ENCODE data around the gene MCCD1. TPM values are rescaled to one million over a fixed set of nuclear protein-coding genes. Genes with fewer than 3 reads are reported as not detected.
A peak's percentile ranks its signal among the peaks of the same experiment; 100 is the strongest.

Gene MCCD1
- total RNA-seq, 1 experiment from 2014 or later = not detected

DNA sequence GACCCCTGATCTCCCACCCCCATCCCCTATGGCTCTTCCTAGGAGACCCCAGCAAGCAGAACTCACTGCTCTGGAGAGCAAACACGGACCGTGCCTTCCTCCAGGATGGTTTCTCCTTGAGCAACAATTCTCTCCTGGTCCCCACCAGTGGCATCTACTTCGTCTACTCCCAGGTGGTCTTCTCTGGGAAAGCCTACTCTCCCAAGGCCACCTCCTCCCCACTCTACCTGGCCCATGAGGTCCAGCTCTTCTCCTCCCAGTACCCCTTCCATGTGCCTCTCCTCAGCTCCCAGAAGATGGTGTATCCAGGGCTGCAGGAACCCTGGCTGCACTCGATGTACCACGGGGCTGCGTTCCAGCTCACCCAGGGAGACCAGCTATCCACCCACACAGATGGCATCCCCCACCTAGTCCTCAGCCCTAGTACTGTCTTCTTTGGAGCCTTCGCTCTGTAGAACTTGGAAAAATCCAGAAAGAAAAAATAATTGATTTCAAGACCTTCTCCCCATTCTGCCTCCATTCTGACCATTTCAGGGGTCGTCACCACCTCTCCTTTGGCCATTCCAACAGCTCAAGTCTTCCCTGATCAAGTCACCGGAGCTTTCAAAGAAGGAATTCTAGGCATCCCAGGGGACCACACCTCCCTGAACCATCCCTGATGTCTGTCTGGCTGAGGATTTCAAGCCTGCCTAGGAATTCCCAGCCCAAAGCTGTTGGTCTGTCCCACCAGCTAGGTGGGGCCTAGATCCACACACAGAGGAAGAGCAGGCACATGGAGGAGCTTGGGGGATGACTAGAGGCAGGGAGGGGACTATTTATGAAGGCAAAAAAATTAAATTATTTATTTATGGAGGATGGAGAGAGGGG lies 44.7 kb downstream of the MCCD1 start:
- TF ChIP-seq, protein P1, sequence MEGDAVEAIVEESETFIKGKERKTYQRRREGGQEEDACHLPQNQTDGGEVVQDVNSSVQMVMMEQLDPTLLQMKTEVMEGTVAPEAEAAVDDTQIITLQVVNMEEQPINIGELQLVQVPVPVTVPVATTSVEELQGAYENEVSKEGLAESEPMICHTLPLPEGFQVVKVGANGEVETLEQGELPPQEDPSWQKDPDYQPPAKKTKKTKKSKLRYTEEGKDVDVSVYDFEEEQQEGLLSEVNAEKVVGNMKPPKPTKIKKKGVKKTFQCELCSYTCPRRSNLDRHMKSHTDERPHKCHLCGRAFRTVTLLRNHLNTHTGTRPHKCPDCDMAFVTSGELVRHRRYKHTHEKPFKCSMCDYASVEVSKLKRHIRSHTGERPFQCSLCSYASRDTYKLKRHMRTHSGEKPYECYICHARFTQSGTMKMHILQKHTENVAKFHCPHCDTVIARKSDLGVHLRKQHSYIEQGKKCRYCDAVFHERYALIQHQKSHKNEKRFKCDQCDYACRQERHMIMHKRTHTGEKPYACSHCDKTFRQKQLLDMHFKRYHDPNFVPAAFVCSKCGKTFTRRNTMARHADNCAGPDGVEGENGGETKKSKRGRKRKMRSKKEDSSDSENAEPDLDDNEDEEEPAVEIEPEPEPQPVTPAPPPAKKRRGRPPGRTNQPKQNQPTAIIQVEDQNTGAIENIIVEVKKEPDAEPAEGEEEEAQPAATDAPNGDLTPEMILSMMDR (IDR thresholded peaks at IDR 0.05; ENCODE audit: insufficient read depth in 1 of 2, low read depth in 1 of 2, low read length in 1 of 2, severe bottlenecking in 1 of 2, unreplicated experiment in 1 of 2) = no peak
- BruUV-seq (replicated peaks) = no TSS peak
- CTCF ChIA-PET = interaction anchor here (0.6 to 1.7 kb wide), 3 partner anchors 23 to 26 kb away, joined by 3 to 9 read pairs (median 4); partner anchors contain the start of gene NFKBIL1
- peak overlapping the region; percentile 53 for H3K27ac Mint-ChIP-seq (ENCODE audit: unreplicated experiment)
- DNase-seq = no peak
- peaks cover 18% of the 10 kb centered on the region for H3K4me1 Mint-ChIP-seq (ENCODE audit: low read depth, unreplicated experiment)
- no peak overlapping the region for H3K4me3 ChIP-seq (ENCODE audit: low read depth, low read length)
- intact Hi-C loops (cut with micrococcal nuclease; ENCODE audit: unreplicated experiment) = loop anchor here (1.0 kb wide), 1 partner anchor 26 kb away; the partner anchor contains the start of gene NFKBIL1
- H3K36me3 ChIP-seq (ENCODE audit: control insufficient read depth, insufficient read depth, low read length) = no peaks in the 10 kb centered on the region
- no peaks in the 10 kb centered on the region for H3K9me3 Mint-ChIP-seq (ENCODE audit: unreplicated experiment)
- H3K4me1 ChIP-seq = peaks cover 10% of the 10 kb centered on the region
- no peak overlapping the region for H3K4me3 Mint-ChIP-seq (ENCODE audit: unreplicated experiment)
- no peaks in the 10 kb centered on the region for H3K36me3 Mint-ChIP-seq (ENCODE audit: insufficient read depth, unreplicated experiment)
- POLR2A ChIA-PET = interaction anchor here (1.6 kb wide), 1 partner anchor 32 kb away, joined by 5 read pairs; the partner anchor contains the start of gene DDX39B
- peaks cover 3% of the 10 kb centered on the region for H3K27me3 Mint-ChIP-seq (ENCODE audit: insufficient read depth, unreplicated experiment)
- no peaks in the 10 kb centered on the region for H3K27me3 ChIP-seq (replicated peaks; ENCODE audit: control insufficient read depth, insufficient read depth, low read length)
- no peaks in the 10 kb centered on the region for H3K9me3 ChIP-seq

DNA sequence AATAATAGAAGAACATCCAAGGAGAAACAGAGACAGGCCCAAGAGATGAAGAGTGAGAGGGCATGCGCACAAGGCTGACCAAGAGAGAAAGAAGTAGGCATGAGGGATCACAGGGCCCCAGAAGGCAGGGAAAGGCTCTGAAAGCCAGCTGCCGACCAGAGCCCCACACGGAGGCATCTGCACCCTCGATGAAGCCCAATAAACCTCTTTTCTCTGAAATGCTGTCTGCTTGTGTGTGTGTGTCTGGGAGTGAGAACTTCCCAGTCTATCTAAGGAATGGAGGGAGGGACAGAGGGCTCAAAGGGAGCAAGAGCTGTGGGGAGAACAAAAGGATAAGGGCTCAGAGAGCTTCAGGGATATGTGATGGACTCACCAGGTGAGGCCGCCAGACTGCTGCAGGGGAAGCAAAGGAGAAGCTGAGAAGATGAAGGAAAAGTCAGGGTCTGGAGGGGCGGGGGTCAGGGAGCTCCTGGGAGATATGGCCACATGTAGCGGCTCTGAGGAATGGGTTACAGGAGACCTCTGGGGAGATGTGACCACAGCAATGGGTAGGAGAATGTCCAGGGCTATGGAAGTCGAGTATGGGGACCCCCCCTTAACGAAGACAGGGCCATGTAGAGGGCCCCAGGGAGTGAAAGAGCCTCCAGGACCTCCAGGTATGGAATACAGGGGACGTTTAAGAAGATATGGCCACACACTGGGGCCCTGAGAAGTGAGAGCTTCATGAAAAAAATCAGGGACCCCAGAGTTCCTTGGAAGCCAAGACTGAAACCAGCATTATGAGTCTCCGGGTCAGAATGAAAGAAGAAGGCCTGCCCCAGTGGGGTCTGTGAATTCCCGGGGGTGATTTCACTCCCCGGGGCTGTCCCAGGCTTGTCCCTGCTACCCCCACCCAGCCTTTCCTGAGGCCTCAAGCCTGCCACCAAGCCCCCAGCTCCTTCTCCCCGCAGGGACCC lies 45.6 kb downstream of the MCCD1 start:
- Mint-ChIP-seq H3K27ac (ENCODE audit: unreplicated experiment) (peak overlapping the region; percentile 53), H3K9me3 (ENCODE audit: unreplicated experiment) (no peaks in the 10 kb centered on the region), H3K27me3 (ENCODE audit: insufficient read depth, unreplicated experiment) (no peaks in the 10 kb centered on the region), H3K4me1 (ENCODE audit: low read depth, unreplicated experiment) (peaks cover 12% of the 10 kb centered on the region), H3K36me3 (ENCODE audit: insufficient read depth, unreplicated experiment) (no peaks in the 10 kb centered on the region), H3K4me3 (ENCODE audit: unreplicated experiment) (no peak overlapping the region)
- ChIA-PET POLR2A (interaction anchor here (1.6 kb wide), 1 partner anchor 33 kb away, joined by 5 read pairs; the partner anchor contains the start of gene DDX39B), CTCF (interaction anchor here (0.6 to 1.7 kb wide), 4 partner anchors 22 to 552 kb away, joined by 3 to 9 read pairs (median 4); partner anchors contain the start of gene NFKBIL1)
- no peaks in the 10 kb centered on the region for H3K9me3 ChIP-seq
- no peak for DNase-seq
- H3K27me3 ChIP-seq (replicated peaks; ENCODE audit: control insufficient read depth, insufficient read depth, low read length) = no peaks in the 10 kb centered on the region
- no peak overlapping the region for H3K4me3 ChIP-seq (ENCODE audit: low read depth, low read length)
- intact Hi-C loops (cut with micrococcal nuclease; ENCODE audit: unreplicated experiment) = loop anchor here (1.0 kb wide), 1 partner anchor 27 kb away; the partner anchor contains the start of gene NFKBIL1
- BruUV-seq (replicated peaks) = no TSS peak
- H3K36me3 ChIP-seq (ENCODE audit: control insufficient read depth, insufficient read depth, low read length) = no peaks in the 10 kb centered on the region
- TF ChIP-seq, protein P1 (IDR thresholded peaks at IDR 0.05; ENCODE audit: insufficient read depth in 1 of 2, low read depth in 1 of 2, low read length in 1 of 2, severe bottlenecking in 1 of 2, unreplicated experiment in 1 of 2) = no peak
- peaks cover 10% of the 10 kb centered on the region for H3K4me1 ChIP-seq
